GM12878 (cell line): ENCODE data around the gene VKORC1.
A peak's percentile ranks its signal among the peaks of the same experiment; 100 is the strongest.

Source experiments
- ETV6 ChIP-seq, 2 experiments: fragments of 450-650 bp in 1 of 2; IDR thresholded peaks in 1 of 2; conservative IDR thresholded peaks in 1 of 2; 2 replicates each; pipeline ENCODE4 v1.6.1; 2014; ENCODE audit warnings: antibody characterized with exemption in 1 of 2, borderline replicate concordance in 1 of 2, low read depth in 1 of 2, mild to moderate bottlenecking in 1 of 2, moderate library complexity in 1 of 2
- POLR2A ChIP-seq: IDR thresholded peaks from 2 replicates; pipeline ENCODE4 v1.6.1; 2011; ENCODE audit warnings: low read depth, mild to moderate bottlenecking, low read length
- RAD21 ChIP-seq: IDR thresholded peaks from 2 replicates; pipeline ENCODE4 v1.6.1; 2011; ENCODE audit warnings: mild to moderate bottlenecking, low read depth, low read length, moderate library complexity; ENCODE audit not compliant: insufficient read depth
- TBL1XR1 ChIP-seq: IDR thresholded peaks from 2 replicates; pipeline ENCODE4 v1.6.1; 2012; ENCODE audit warnings: low read depth, low read length, improper control_type of control experiment
- TCF12 ChIP-seq: IDR thresholded peaks from 2 replicates; pipeline ENCODE4 v1.6.1; 2011; ENCODE audit warnings: low read depth, mild to moderate bottlenecking, low read length
- ZNF274 ChIP-seq: IDR thresholded peaks from one replicate; pipeline ENCODE4 v1.8.0; 2011; ENCODE audit not compliant: insufficient read length, insufficient read depth
- TF ChIP-seq, protein P1 (sequence below), 3 experiments: IDR thresholded peaks in 2 of 3; conservative IDR thresholded peaks in 1 of 3; 2 replicates each; pipeline ENCODE4 v1.5.1; 2011; ENCODE audit warnings: low read depth in 3 of 3, low read length in 3 of 3, mild to moderate bottlenecking in 3 of 3, control low read depth in 2 of 3, moderate library complexity in 2 of 3, inconsistent platforms in 1 of 3, mixed read lengths in 1 of 3; ENCODE audit not compliant: control insufficient read depth in 2 of 3, insufficient read depth in 1 of 3; ENCODE audit errors: extremely low read depth in 1 of 3
- TF ChIP-seq, protein P2 (sequence below): IDR thresholded peaks from 2 replicates; pipeline ENCODE4 v1.6.1; 2012; ENCODE audit warnings: low read depth, low read length, improper control_type of control experiment
- TF ChIP-seq, protein P3 (sequence below): fragments of 150-350 bp; IDR thresholded peaks from 2 replicates; pipeline ENCODE4 v1.6.1; 2016; ENCODE audit warnings: low read depth, low read length
- TF ChIP-seq, protein P4 (sequence below): IDR thresholded peaks from 2 replicates; pipeline ENCODE4 v1.6.1; 2012; ENCODE audit warnings: mild to moderate bottlenecking, low read depth, low read length

DNA sequence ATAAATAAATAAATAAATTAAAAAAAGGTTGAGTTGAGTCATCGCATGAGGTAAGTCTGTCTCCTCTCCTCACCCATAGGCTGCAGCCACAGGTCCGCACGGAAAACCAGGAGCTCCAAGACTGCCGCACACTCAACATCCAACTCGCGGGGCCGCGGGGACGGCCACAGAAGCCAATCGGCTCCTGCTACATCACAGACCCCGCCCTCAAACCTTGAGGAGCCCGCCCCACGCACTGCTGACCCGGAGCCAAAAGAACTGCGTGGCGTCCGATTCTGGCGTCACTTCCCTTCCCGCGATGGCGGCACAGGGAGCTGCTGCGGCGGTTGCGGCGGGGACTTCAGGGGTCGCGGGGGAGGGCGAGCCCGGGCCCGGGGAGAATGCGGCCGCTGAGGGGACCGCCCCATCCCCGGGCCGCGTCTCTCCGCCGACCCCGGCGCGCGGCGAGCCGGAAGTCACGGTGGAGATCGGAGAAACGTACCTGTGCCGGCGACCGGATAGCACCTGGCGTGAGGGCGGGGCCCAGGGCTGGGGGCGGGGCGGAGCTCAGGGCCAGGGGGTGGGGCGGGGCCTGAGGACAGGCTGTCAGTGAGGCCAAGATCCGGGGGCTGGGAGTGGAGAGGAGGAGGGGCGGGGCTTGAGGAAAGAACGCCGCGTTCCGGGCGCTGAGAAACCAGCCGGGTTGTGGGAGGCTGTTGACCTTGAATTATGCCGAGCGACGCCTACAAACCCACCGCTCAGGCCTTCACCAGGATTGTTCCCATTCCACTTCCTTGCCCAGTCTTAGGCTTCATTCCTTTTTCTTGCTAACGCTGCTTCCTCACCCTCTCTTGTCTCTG, 23.0 kb upstream of the VKORC1 start, which contains the start of gene KAT8:
- TF ChIP-seq, protein P1, sequence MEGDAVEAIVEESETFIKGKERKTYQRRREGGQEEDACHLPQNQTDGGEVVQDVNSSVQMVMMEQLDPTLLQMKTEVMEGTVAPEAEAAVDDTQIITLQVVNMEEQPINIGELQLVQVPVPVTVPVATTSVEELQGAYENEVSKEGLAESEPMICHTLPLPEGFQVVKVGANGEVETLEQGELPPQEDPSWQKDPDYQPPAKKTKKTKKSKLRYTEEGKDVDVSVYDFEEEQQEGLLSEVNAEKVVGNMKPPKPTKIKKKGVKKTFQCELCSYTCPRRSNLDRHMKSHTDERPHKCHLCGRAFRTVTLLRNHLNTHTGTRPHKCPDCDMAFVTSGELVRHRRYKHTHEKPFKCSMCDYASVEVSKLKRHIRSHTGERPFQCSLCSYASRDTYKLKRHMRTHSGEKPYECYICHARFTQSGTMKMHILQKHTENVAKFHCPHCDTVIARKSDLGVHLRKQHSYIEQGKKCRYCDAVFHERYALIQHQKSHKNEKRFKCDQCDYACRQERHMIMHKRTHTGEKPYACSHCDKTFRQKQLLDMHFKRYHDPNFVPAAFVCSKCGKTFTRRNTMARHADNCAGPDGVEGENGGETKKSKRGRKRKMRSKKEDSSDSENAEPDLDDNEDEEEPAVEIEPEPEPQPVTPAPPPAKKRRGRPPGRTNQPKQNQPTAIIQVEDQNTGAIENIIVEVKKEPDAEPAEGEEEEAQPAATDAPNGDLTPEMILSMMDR (IDR thresholded peaks at IDR 0.05 in 2 of 3, conservative IDR thresholded peaks at IDR 0.05 in 1 of 3; ENCODE audit: control insufficient read depth in 2 of 3, extremely low read depth in 1 of 3, insufficient read depth in 1 of 3, low read depth in 3 of 3, low read length in 3 of 3): no peak
- no peak for TF ChIP-seq RAD21
- TF ChIP-seq POLR2A: peak; percentile 96
- no peak for TF ChIP-seq ETV6 (conservative IDR thresholded peaks at IDR 0.05 in 1 of 2, IDR thresholded peaks at IDR 0.05 in 1 of 2; ENCODE audit: borderline replicate concordance in 1 of 2, low read depth in 1 of 2)
- TF ChIP-seq TBL1XR1: 0 out of 2 replicates have a peak, but pooled peaks have one; percentile 24
- TF ChIP-seq, protein P2, sequence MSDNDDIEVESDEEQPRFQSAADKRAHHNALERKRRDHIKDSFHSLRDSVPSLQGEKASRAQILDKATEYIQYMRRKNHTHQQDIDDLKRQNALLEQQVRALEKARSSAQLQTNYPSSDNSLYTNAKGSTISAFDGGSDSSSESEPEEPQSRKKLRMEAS: peak; percentile 10; the same call in 1 of the 2 replicates
- TF ChIP-seq, protein P3, sequence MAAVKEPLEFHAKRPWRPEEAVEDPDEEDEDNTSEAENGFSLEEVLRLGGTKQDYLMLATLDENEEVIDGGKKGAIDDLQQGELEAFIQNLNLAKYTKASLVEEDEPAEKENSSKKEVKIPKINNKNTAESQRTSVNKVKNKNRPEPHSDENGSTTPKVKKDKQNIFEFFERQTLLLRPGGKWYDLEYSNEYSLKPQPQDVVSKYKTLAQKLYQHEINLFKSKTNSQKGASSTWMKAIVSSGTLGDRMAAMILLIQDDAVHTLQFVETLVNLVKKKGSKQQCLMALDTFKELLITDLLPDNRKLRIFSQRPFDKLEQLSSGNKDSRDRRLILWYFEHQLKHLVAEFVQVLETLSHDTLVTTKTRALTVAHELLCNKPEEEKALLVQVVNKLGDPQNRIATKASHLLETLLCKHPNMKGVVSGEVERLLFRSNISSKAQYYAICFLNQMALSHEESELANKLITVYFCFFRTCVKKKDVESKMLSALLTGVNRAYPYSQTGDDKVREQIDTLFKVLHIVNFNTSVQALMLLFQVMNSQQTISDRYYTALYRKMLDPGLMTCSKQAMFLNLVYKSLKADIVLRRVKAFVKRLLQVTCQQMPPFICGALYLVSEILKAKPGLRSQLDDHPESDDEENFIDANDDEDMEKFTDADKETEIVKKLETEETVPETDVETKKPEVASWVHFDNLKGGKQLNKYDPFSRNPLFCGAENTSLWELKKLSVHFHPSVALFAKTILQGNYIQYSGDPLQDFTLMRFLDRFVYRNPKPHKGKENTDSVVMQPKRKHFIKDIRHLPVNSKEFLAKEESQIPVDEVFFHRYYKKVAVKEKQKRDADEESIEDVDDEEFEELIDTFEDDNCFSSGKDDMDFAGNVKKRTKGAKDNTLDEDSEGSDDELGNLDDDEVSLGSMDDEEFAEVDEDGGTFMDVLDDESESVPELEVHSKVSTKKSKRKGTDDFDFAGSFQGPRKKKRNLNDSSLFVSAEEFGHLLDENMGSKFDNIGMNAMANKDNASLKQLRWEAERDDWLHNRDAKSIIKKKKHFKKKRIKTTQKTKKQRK: no peak
- TF ChIP-seq ZNF274: no peak
- TF ChIP-seq, protein P4, sequence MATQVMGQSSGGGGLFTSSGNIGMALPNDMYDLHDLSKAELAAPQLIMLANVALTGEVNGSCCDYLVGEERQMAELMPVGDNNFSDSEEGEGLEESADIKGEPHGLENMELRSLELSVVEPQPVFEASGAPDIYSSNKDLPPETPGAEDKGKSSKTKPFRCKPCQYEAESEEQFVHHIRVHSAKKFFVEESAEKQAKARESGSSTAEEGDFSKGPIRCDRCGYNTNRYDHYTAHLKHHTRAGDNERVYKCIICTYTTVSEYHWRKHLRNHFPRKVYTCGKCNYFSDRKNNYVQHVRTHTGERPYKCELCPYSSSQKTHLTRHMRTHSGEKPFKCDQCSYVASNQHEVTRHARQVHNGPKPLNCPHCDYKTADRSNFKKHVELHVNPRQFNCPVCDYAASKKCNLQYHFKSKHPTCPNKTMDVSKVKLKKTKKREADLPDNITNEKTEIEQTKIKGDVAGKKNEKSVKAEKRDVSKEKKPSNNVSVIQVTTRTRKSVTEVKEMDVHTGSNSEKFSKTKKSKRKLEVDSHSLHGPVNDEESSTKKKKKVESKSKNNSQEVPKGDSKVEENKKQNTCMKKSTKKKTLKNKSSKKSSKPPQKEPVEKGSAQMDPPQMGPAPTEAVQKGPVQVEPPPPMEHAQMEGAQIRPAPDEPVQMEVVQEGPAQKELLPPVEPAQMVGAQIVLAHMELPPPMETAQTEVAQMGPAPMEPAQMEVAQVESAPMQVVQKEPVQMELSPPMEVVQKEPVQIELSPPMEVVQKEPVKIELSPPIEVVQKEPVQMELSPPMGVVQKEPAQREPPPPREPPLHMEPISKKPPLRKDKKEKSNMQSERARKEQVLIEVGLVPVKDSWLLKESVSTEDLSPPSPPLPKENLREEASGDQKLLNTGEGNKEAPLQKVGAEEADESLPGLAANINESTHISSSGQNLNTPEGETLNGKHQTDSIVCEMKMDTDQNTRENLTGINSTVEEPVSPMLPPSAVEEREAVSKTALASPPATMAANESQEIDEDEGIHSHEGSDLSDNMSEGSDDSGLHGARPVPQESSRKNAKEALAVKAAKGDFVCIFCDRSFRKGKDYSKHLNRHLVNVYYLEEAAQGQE: 0 out of 2 replicates have a peak, but pooled peaks have one; percentile 24
- TF ChIP-seq TCF12: peak; percentile 50; the same call in 1 of the 2 replicates
